ENCODE data around the gene SEC61A2. TPM values are rescaled to one million over a fixed set of nuclear protein-coding genes. Genes with fewer than 3 reads are reported as not detected.
A peak's percentile ranks its signal among the peaks of the same experiment; 100 is the strongest.

The SEC61A2 gene
- total and polyA plus RNA-seq, 2 of the 8 experiments (the other 6 are each of a cell fraction or from before 2014, with no cell fraction given) = 18.2 to 19.2 TPM

- no peak for TF ChIP-seq TBP (IDR thresholded peaks at IDR 0.05; ENCODE audit: low read depth, low read length)
- TF ChIP-seq CEBPB (IDR thresholded peaks at IDR 0.05; ENCODE audit: low read depth, low read length) = no peak
- no peak for TF ChIP-seq TEAD4 (IDR thresholded peaks at IDR 0.05; ENCODE audit: low read depth, low read length)
- no peak for TF ChIP-seq ASH2L (IDR thresholded peaks at IDR 0.05; ENCODE audit: low read length)
- no peak for TF ChIP-seq FOSL1 (IDR thresholded peaks at IDR 0.05; ENCODE audit: insufficient read depth, low read depth, low read length)
- TF ChIP-seq SAP30 (IDR thresholded peaks at IDR 0.05; ENCODE audit: insufficient read depth, insufficient replicate concordance, low read length) = no peak
- TF ChIP-seq JUND (IDR thresholded peaks at IDR 0.05; ENCODE audit: low read length) = peak; percentile 75
- TF ChIP-seq HDAC2 (IDR thresholded peaks at IDR 0.05; ENCODE audit: borderline replicate concordance in 1 of 2, low read depth in 2 of 2, low read length in 2 of 2) = no peak
- 0 out of 2 replicates have a peak, but pooled peaks have one; percentile 63 for TF ChIP-seq POU5F1 (IDR thresholded peaks at IDR 0.05; ENCODE audit: low read depth, low read length)
- no peak for TF ChIP-seq CHD1 (IDR thresholded peaks at IDR 0.05; ENCODE audit: low read depth, low read length)
- no peak for TF ChIP-seq SIRT6 (IDR thresholded peaks at IDR 0.05; ENCODE audit: low read length)
- TF ChIP-seq E2F6 (IDR thresholded peaks at IDR 0.05) = no peak
- no peak for TF ChIP-seq BRCA1 (IDR thresholded peaks at IDR 0.05; ENCODE audit: low read depth, low read length)
- TF ChIP-seq CBX5 (IDR thresholded peaks at IDR 0.05; ENCODE audit: low read depth, low read length) = no peak
- TF ChIP-seq BCL11A (IDR thresholded peaks at IDR 0.05; ENCODE audit: low read depth in 2 of 2, low read length in 2 of 2) = no peak
- TF ChIP-seq PHF8 (conservative IDR thresholded peaks at IDR 0.05; ENCODE audit: low read depth, low read length) = no peak
- TF ChIP-seq EZH2 (IDR thresholded peaks at IDR 0.05; ENCODE audit: low read depth, low read length, severe bottlenecking) = no peak
- TF ChIP-seq SIN3A (conservative IDR thresholded peaks at IDR 0.05 in 1 of 2, IDR thresholded peaks at IDR 0.05 in 1 of 2; ENCODE audit: low read depth in 1 of 2, low read length in 2 of 2) = no peak
- no peak for TF ChIP-seq RBBP5 (IDR thresholded peaks at IDR 0.05; ENCODE audit: borderline replicate concordance, low read depth, low read length)
- no peak for TF ChIP-seq CHD2 (IDR thresholded peaks at IDR 0.05; ENCODE audit: low read length)
- TF ChIP-seq, protein P1, sequence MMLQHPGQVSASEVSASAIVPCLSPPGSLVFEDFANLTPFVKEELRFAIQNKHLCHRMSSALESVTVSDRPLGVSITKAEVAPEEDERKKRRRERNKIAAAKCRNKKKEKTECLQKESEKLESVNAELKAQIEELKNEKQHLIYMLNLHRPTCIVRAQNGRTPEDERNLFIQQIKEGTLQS (IDR thresholded peaks at IDR 0.05; ENCODE audit: insufficient read depth, low read depth, low read length) = no peak
These were observed 50.9 kb downstream of the SEC61A2 start (continued) for GRCh38 chr10:12180221-12180974.

Measured in H1 (cell line).